Renal pelvis (tissue), 12 donors: ENCODE results near the gene PRR16. TPM values are rescaled to one million over a fixed set of nuclear protein-coding genes. Genes with fewer than 3 reads are reported as not detected.
"Not testable (repeated sequence)": the region's sequence is repeated elsewhere in the genome, so short reads cannot be mapped to it uniquely, and the experiment has no call there.

Source experiments
- DNase-seq: peaks from one replicate; pipeline ENCODE4 v3.0.0-alpha.2; 2013
- long read RNA-seq, 16 experiments: transcript quantifications; one replicate each; lab custom pipeline, GENCODE V29; 2026
- polyA plus RNA-seq, 3 donors: library from polyadenylated mRNA; unstranded; fragments of 120-200 nt; gene quantifications; one replicate each; pipeline ENCODE4 v1.2.1, GENCODE V29; 2013; ENCODE audit not compliant: insufficient read length in 3 of 3

PRR16 gene
- polyA plus RNA-seq, result 1 to 10 TPM; 2.1 to 3.8 (median 3.7) TPM
- long read RNA-seq, donor 1, result 0 reads
- long read RNA-seq, donor 2, result 0 reads
- long read RNA-seq, donor 3, partial matches to known transcripts, result 6 of 6 reads
- long read RNA-seq, donor 3, other reads (novel, unspliced or antisense), result 0 of 6 reads
- long read RNA-seq, donor 4, result 0 reads
- long read RNA-seq, donor 5, result 0 reads
- long read RNA-seq, donor 6, result 0 reads
- long read RNA-seq, donor 7, partial matches to known transcripts, result 13 of 14 reads
- long read RNA-seq, donor 7, other reads (novel, unspliced or antisense), result 0 of 14 reads
- long read RNA-seq, donor 8, result 0 reads
- long read RNA-seq, donor 9, partial matches to known transcripts, result 5 of 5 reads
- long read RNA-seq, donor 9, other reads (novel, unspliced or antisense), result 0 of 5 reads
- long read RNA-seq, donor 10, result 0 reads
- long read RNA-seq, donor 11, result 0 reads
- long read RNA-seq, donor 12, result 0 reads
- long read RNA-seq, donor 13, result 0 reads
- long read RNA-seq, donor 14, partial matches to known transcripts, result 9 of 9 reads
- long read RNA-seq, donor 14, other reads (novel, unspliced or antisense), result 0 of 9 reads
- long read RNA-seq, donor 15, result 0 reads
- long read RNA-seq, donor 16, partial matches to known transcripts, result 6 of 6 reads
- long read RNA-seq, donor 16, other reads (novel, unspliced or antisense), result 0 of 6 reads

- DNase-seq, result peak; percentile 61
These were observed at the start of gene PRR16 for GRCh38 chr5:120463991-120464626. PRR16 (plus strand) TSS chr5:120464300.

- DNase-seq, result no peak
These were observed 48.1 kb upstream of the PRR16 start for GRCh38 chr5:120415985-120416384.

DNA sequence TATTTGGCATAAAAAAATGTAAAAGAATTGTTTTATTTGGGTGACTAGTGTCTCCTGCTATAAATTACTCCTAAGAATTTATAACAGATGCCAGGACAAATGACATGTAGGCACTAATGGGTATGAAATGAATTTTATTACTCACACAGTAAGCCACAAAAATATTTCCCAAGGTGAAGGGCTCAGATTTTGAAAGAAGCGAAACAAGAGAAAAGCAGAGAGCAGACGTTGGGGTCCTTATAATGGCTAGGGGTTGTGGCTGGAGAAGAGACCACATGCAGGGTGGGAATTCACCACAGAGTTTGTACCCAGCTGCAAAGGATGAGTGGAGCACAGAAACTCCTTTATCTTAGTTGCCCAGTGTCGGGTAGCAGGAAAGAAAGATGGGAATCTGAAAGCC, 45.0 kb upstream of the PRR16 start:
- no peak for DNase-seq

DNA sequence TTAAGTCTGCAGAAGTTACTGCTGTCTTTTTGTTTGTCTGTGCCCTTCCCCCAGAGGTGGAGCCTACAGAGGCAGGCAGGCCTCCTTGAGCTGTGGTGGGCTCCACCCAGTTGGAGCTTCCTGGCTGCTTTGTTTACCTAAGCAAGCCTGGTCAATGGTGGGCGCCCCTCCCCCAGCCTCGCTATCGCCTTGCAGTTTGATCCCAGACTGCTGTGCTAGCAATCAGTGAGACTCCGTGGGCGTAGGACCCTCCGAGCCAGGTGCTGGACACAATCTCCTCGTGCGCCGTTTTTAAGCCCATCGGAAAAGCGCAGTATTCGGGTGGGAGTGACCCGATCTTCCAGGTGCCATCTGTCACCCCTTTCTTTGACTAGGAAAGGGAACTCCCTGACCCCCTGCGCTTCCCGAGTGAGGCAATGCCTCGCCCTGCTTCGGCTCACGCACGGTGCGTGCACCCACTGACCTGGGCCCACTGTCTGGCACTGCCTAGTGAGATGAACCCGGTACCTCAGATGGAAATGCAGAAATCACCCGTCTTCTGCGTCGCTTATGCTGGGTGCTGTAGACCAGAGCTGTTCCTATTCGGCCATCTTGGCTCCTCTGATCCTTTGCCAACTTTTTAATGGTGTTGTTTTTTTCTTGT, 37.3 kb upstream of the PRR16 start:
- DNase-seq, result not testable (repeated sequence)

DNA sequence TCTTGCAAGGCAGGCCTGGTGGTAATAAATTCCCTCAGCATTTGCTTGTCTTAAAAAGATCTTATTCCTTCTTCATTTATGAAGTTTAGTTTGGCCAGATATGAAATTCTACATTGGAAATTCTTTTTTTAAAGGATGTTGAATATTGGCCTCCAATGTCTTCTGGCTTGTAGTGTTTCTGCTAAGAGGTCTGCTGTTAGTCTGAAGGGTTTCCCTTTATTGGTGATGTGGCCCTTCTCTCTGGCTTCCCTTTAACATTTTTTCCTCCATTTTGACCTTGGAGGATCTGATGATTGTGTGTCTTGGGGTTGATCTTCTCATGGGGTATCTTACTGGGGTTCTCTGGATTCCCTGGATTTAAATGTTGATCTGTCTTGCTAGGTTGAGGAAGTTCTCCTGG, 33.5 kb upstream of the PRR16 start:
- DNase-seq, result no peak

DNA sequence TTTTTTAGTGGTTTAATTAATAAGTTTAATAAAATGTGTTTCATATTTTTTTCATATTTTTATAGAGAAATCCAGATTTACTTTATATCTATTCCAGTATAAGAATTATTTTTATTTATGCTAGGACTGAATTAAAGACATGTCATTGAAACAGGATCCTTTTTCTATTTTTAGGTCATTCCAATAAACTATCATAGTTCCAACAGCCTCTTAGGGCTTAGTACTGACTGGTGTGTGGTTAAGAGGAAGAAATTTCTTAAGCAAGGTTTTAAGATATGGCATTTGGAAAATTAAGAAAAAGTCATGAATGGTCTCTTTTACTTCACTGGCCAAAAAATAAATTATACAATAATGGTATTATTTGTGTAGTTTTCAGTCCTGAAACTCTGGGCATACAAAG, 31.2 kb upstream of the PRR16 start:
- no peak for DNase-seq

DNA sequence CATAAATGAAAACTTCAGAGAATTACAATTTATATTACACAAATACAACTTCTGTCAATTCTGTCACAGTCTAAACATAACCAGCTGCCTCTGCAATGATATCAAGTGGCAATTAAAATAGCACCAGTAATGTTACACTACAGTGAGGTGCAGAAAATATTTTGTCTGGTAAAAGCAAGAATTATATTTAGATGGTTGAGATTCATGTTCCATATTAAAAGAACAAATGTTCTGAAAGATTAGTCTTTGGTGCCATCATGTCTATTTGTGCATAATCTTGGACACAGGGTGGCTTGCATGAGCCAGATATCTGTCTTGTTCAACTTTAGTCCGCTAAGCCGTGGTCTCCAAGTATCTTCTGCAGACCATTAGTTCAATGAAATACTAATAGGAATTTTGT, 29.0 kb upstream of the PRR16 start:
- no peak for DNase-seq

GRCh38 chr5:120436996-120437395, 27.1 kb upstream of the PRR16 start:
- DNase-seq, result no peak

- no peak for DNase-seq
These were observed 21.4 kb upstream of the PRR16 start for GRCh38 chr5:120442694-120443093.

DNA sequence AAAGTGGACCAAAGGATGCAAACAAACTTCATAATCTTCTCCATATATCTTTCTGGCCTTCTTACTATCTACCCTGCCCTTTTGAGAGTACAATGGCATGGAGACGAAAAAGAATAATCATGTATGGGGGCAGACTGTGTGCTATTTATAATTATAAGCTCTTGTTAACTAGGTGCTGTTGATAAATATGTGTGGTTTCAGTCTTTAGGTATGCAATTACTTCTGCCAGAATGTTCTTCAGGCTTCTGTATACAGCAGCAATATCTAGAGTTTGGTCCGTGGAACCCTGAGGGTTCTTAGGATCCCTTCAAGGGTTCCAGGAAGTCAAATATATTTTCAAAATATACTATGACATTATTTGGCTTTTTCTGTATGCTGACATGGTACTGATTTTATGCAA, 20.5 kb upstream of the PRR16 start:
- DNase-seq, result no peak

- no peak for DNase-seq
These were observed 18.0 kb upstream of the PRR16 start for GRCh38 chr5:120446068-120446492.

- DNase-seq, result no peak
These were observed 17.2 kb upstream of the PRR16 start for GRCh38 chr5:120446901-120447300.

DNA sequence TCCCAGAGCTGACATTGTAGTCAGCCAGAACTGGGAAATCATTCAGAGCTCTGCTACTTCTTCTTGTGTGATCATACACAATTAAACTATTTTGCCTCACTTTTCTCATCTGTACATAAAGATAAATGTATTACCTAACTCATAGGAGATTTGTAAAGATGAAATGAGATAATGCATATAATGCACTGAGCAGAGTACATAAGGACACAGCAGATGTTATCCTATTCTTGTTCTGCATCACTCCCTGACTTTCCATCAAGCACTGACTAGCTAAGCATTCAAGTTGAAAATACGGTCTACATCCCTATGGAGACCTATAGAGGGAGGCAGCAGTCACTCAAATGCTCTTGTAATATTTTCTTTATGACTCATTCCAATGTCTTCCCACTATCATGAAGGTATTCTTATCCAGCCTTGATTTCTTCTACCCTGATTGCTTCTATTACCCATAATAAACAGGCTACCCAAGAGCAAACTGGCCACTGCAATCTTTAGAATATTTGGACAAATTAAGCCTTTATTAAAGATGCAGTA, 16.3 kb upstream of the PRR16 start:
- DNase-seq, result no peak

DNA sequence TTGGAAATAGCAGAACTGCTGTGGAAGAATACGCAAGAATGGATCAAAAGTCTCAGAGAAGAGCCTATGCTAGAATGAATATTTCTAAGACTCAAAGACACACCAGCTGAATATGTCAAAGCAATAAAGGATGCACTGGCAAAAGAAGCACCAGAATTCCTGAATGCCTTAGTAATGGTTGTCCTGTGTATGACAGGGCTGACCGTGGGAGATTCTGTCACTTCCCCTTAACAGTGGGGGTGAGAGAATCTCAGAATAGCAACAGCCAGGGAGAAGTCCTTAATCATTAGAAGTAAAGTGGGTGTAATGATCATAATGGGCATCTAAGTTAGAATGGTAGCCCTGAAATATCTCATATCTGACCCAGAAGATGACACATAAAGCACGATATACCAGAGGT, 14.6 kb upstream of the PRR16 start:
- no peak for DNase-seq

DNA sequence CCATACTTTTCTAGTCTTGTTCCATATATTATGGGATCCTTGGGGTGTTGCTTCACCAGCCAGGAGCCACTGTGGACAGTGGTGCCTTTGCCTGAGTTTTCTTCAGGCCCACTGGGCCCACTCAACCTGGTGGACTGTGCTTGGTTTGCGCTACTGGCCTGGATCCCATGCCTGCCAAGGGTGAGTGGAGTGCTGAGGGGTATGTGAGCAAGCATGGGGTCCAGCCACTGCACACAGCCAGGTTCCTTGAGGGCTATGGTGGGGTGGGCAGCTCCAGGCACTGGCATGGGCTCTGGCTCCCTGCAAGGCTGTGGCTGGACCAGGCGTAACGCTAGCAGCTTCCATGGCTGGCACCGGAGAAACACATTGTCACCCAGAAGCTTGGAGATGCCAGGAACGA, 13.2 kb upstream of the PRR16 start:
- no peak for DNase-seq

GRCh38 chr5:120451445-120451844, 12.7 kb upstream of the PRR16 start:
- no peak for DNase-seq

- DNase-seq, result no peak
These were observed 11.6 kb upstream of the PRR16 start for GRCh38 chr5:120452471-120452870.

- DNase-seq, result no peak
These were observed 9.9 kb upstream of the PRR16 start for GRCh38 chr5:120454094-120454798.

GRCh38 chr5:120456006-120456405, 8.1 kb upstream of the PRR16 start:
- no peak for DNase-seq

GRCh38 chr5:120457839-120458507, 6.1 kb upstream of the PRR16 start:
- DNase-seq, result no peak

- not testable (repeated sequence) for DNase-seq
These were observed 5.6 kb upstream of the PRR16 start for GRCh38 chr5:120458508-120458847.
